GM12878 (cell line): ENCODE data around the gene FNDC3B.

Experiments
- EZH2 ChIP-seq: IDR thresholded peaks from 2 replicates; pipeline ENCODE4 v1.6.1; 2012; ENCODE audit warnings: low read depth, mild to moderate bottlenecking, control low read depth, inconsistent platforms, low read length, borderline replicate concordance; ENCODE audit not compliant: control insufficient read depth
- NR2C2 ChIP-seq: IDR thresholded peaks from 2 replicates; pipeline ENCODE4 v1.6.1; 2011; ENCODE audit warnings: borderline replicate concordance, low read depth; ENCODE audit not compliant: control insufficient read depth, insufficient read length
- POLR2A ChIP-seq: IDR thresholded peaks from 2 replicates; pipeline ENCODE4 v1.6.1; 2011; ENCODE audit warnings: low read depth, mild to moderate bottlenecking, low read length
- TAF1 ChIP-seq: IDR thresholded peaks from 2 replicates; pipeline ENCODE4 v1.6.1; 2011; ENCODE audit warnings: mild to moderate bottlenecking, low read depth, low read length, borderline replicate concordance

DNA sequence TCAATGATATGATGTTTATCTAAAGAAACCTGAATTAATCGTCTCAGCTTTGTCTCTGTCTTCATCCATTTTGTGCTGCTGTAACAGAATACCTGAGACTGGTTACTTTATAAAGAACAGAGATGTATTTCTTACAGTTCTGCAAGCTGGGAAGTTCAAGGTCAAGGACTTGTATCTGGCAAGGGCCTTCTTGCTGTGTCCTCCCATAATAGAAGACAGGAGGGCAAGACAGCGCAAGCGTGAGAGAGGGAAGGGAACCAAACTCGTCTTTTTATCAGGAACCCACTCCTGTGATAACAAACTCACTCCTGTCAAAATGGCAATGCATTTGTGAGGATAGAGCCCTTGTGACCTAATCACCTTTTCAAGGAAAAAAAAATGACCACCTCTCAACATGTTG, 277.4 kb downstream of the FNDC3B start:
- TF ChIP-seq EZH2 (no peak), NR2C2 (no peak), TAF1 (no peak), POLR2A (no peak)
